Measurements from ENCODE around the gene FBF1. TPM values are rescaled to one million over a fixed set of nuclear protein-coding genes. Genes with fewer than 3 reads are reported as not detected.

Gene FBF1
- total and polyA plus RNA-seq, 9 of the 15 experiments (the other 6 are each of a cell fraction or from before 2014, with no cell fraction given) = 0.46 to 14.9 (median 7.5) TPM

DNA sequence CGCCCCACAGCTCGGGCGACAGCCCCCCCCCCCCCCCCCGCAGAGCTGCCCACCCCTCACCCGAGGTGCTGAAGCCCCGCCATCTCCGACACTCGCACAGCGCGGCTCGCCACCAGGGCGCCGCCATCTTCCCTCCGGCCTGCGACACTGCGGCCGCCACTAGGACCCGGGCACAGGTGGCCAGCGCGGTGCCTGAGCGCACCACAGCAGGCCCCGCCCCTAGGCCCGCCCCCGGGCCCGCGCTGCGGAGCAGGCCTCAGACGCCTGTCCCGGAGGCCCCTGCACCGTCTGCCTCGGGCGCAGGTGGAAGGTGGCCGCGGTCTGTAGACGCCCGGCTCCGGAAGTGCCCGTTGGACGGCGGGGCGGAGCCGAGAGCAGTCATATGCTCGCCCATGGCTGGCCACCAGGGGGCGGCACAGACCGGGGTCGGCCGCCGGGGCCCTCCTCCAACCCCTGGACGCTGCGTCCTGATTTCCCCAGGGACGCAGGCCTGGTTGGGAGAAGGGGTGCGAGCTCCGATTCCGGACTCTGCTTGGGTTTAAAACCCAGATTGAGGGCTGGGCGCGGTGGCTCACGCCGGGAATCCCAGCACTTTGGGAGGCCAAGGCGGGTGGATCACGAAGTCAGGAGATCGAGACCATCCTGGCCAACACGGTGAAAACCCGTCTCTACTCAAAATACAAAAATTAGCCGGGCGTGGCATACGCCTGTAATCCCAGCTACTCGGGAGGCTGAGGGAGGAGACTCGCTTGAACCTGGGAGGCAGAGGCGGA lies 35.9 kb downstream of the FBF1 start, which contains the start of gene MRPL38 (continued):
- TF ChIP-seq ZNF592 (IDR thresholded peaks at IDR 0.05) (peak; percentile 60), ZNF347 (CRISPR knock-in tag; IDR thresholded peaks at IDR 0.05; ENCODE audit: low read depth) (no peak), ARID2 (IDR thresholded peaks at IDR 0.05) (peak; percentile 99), HNRNPL (IDR thresholded peaks at IDR 0.05; ENCODE audit: low read depth, low read length) (peak; percentile 64; the same call in 1 of the 2 replicates), ZNF282 (CRISPR knock-in tag; IDR thresholded peaks at IDR 0.05) (peak; percentile 68; the same call in 1 of the 2 replicates), ZNF263 (CRISPR knock-in tag; IDR thresholded peaks at IDR 0.05; ENCODE audit: borderline replicate concordance) (peak; percentile 49; the same call in 1 of the 2 replicates), E2F8 (IDR thresholded peaks at IDR 0.05; ENCODE audit: low read depth, partially characterized antibody) (peak; percentile 21), ZFP1 (CRISPR knock-in tag; IDR thresholded peaks at IDR 0.05) (no peak), HMGXB4 (CRISPR knock-in tag; IDR thresholded peaks at IDR 0.05) (peak; percentile 90; the same call in 1 of the 2 replicates), ZBTB9 (CRISPR knock-in tag; IDR thresholded peaks at IDR 0.05) (peak; percentile 88)
- TF ChIP-seq, protein P1, sequence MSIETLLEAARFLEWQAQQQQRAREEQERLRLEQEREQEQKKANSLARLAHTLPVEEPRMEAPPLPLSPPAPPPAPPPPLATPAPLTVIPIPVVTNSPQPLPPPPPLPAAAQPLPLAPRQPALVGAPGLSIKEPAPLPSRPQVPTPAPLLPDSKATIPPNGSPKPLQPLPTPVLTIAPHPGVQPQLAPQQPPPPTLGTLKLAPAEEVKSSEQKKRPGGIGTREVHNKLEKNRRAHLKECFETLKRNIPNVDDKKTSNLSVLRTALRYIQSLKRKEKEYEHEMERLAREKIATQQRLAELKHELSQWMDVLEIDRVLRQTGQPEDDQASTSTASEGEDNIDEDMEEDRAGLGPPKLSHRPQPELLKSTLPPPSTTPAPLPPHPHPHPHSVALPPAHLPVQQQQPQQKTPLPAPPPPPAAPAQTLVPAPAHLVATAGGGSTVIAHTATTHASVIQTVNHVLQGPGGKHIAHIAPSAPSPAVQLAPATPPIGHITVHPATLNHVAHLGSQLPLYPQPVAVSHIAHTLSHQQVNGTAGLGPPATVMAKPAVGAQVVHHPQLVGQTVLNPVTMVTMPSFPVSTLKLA (conservative IDR thresholded peaks at IDR 0.05) = peak; percentile 59 to 89; a peak in 3 of 4 replicates
